Tongue (tissue), 2 donors: Measurements from ENCODE around the gene SLC26A8. TPM values are rescaled to one million over a fixed set of nuclear protein-coding genes. Genes with fewer than 3 reads are reported as not detected.
A peak's percentile ranks its signal among the peaks of the same experiment; 100 is the strongest.
"Not testable (repeated sequence)": the region's sequence is repeated elsewhere in the genome, so short reads cannot be mapped to it uniquely, and the experiment has no call there.

ENCODE experiments used
- DNase-seq: peaks from one replicate; pipeline ENCODE4 v3.0.0-alpha.2; 2015
- total RNA-seq: library from RNA; depleted of rRNA; stranded (reverse); fragments of >200 nt; gene quantifications from one replicate; pipeline ENCODE4 v1.2.3, GENCODE V29; 2014

The SLC26A8 gene
- total RNA-seq, 1 donor from 2014 or later: not detected

GRCh38 chr6:35993150-35993549 lies 31.3 kb downstream of the SLC26A8 start:
- no peak for DNase-seq

- DNase-seq: not testable (repeated sequence)
Measured at GRCh38 chr6:35988047-35988446, 36.4 kb downstream of the SLC26A8 start.

GRCh38 chr6:35984701-35985100 lies 39.7 kb downstream of the SLC26A8 start:
- no peak for DNase-seq

GRCh38 chr6:35980991-35981645 lies 43.3 kb downstream of the SLC26A8 start:
- no peak for DNase-seq

- DNase-seq: not testable (repeated sequence)
Measured at GRCh38 chr6:35980126-35980525, 44.3 kb downstream of the SLC26A8 start.

- DNase-seq: no peak
Measured at GRCh38 chr6:35977308-35977707, 47.1 kb downstream of the SLC26A8 start.

GRCh38 chr6:35973670-35974222 lies 50.7 kb downstream of the SLC26A8 start:
- DNase-seq: no peak

- peak; percentile 32 for DNase-seq
Measured at GRCh38 chr6:35972471-35973367, 51.7 kb downstream of the SLC26A8 start.

GRCh38 chr6:35970181-35970580 lies 54.3 kb downstream of the SLC26A8 start:
- DNase-seq: no peak

- no peak for DNase-seq
Measured at GRCh38 chr6:35969646-35970045, 54.8 kb downstream of the SLC26A8 start.

- no peak for DNase-seq
Measured at GRCh38 chr6:35968821-35969220, 55.6 kb downstream of the SLC26A8 start.

- DNase-seq: no peak
Measured at GRCh38 chr6:35967076-35967774, 57.2 kb downstream of the SLC26A8 start.

- no peak for DNase-seq
Measured at GRCh38 chr6:35962779-35963560, 61.5 kb downstream of the SLC26A8 start.

GRCh38 chr6:35960187-35960586 lies 64.3 kb downstream of the SLC26A8 start:
- DNase-seq: no peak

GRCh38 chr6:35955970-35956369 lies 68.5 kb downstream of the SLC26A8 start:
- no peak for DNase-seq

GRCh38 chr6:35955521-35955920 lies 68.9 kb downstream of the SLC26A8 start:
- DNase-seq: no peak

GRCh38 chr6:35955071-35955470 lies 69.4 kb downstream of the SLC26A8 start:
- no peak for DNase-seq

GRCh38 chr6:35954333-35954732 lies 70.1 kb downstream of the SLC26A8 start:
- DNase-seq: no peak

GRCh38 chr6:35948725-35949124 lies 75.7 kb downstream of the SLC26A8 start:
- DNase-seq: no peak

GRCh38 chr6:35945650-35946025 lies 78.8 kb downstream of the SLC26A8 start:
- no peak for DNase-seq

GRCh38 chr6:35943390-35943789 lies 81.1 kb downstream of the SLC26A8 start:
- no peak for DNase-seq

GRCh38 chr6:35942355-35942754 lies 82.1 kb downstream of the SLC26A8 start:
- no peak for DNase-seq
